DOHH2 (cell line): ENCODE data around the gene DEFB112.

Source experiments
- H3F3A ChIP-seq: fragments of 200-600 bp; sonication (generic), shearing (Covaris generic); 2 replicates; pipeline ENCODE4 v1.6.0; 2016; ENCODE audit warnings: antibody characterized with exemption, mild to moderate bottlenecking; ENCODE audit not compliant: control insufficient read depth, insufficient read depth
- H3K27ac ChIP-seq: fragments of 200-600 bp; sonication (generic); 2 replicates; pipeline ENCODE4 v1.5.1; 2014; ENCODE audit warnings: low read depth, mild to moderate bottlenecking, low read length, moderate library complexity
- H3K27me3 ChIP-seq: fragments of 200-600 bp; sonication (generic); 2 replicates; pipeline ENCODE4 v1.6.1; 2014; ENCODE audit warnings: mild to moderate bottlenecking, low read length, mixed read lengths; ENCODE audit not compliant: control insufficient read depth
- H3K36me3 ChIP-seq: fragments of 200-600 bp; sonication (generic); 2 replicates; pipeline ENCODE4 v1.6.1; 2014; ENCODE audit warnings: mild to moderate bottlenecking, low read length, moderate library complexity, mixed read lengths; ENCODE audit not compliant: control insufficient read depth
- H3K4me1 ChIP-seq: fragments of 200-600 bp; sonication (generic); 2 replicates; pipeline ENCODE4 v1.6.1; 2014; ENCODE audit warnings: mild to moderate bottlenecking, low read length, mixed read lengths; ENCODE audit not compliant: control insufficient read depth
- H3K4me2 ChIP-seq: fragments of 200-600 bp; sonication (generic); 2 replicates; pipeline ENCODE4 v1.6.0; 2014; ENCODE audit warnings: mild to moderate bottlenecking, low read length, moderate library complexity
- H3K4me3 ChIP-seq: fragments of 200-600 bp; sonication (generic); 2 replicates; pipeline ENCODE4 v1.5.1; 2014; ENCODE audit warnings: mild to moderate bottlenecking, low read length, mixed read lengths
- H3K79me2 ChIP-seq: fragments of 200-600 bp; sonication (generic); 2 replicates; pipeline ENCODE4 v1.6.1; 2014; ENCODE audit warnings: mild to moderate bottlenecking, low read length, mixed read lengths; ENCODE audit not compliant: control insufficient read depth
- H3K9me2 ChIP-seq: fragments of 200-600 bp; sonication (generic); replicated peaks from 2 replicates; pipeline ENCODE4 v1.6.1; 2014; ENCODE audit warnings: mild to moderate bottlenecking, low read length, mixed read lengths; ENCODE audit not compliant: control insufficient read depth
- H3K9me3 ChIP-seq: fragments of 200-600 bp; sonication (generic); 2 replicates; pipeline ENCODE4 v1.6.1; 2014; ENCODE audit warnings: antibody characterized with exemption, low read length, mixed read lengths; ENCODE audit not compliant: control insufficient read depth, insufficient read depth
- H4K20me1 ChIP-seq: fragments of 200-600 bp; sonication (generic); 2 replicates; pipeline ENCODE4 v1.6.0; 2014; ENCODE audit warnings: low read depth, mild to moderate bottlenecking, antibody characterized with exemption, low read length, moderate library complexity; ENCODE audit not compliant: control insufficient read depth, insufficient read depth
- CTCF ChIP-seq: fragments of 200-600 bp; sonication (generic); IDR thresholded peaks from one replicate; pipeline ENCODE4 v1.5.1; 2014; ENCODE audit warnings: antibody characterized with exemption, mild to moderate bottlenecking, low read depth, low read length; ENCODE audit not compliant: poor library complexity, severe bottlenecking
- EZH2phosphoT487 ChIP-seq: fragments of 200-600 bp; sonication (generic); IDR thresholded peaks from 2 replicates; pipeline ENCODE4 v1.6.1; 2017; ENCODE audit warnings: borderline replicate concordance, mild to moderate bottlenecking, antibody characterized with exemption, low read length, moderate library complexity, mixed read lengths

The DEFB112 gene

DNA sequence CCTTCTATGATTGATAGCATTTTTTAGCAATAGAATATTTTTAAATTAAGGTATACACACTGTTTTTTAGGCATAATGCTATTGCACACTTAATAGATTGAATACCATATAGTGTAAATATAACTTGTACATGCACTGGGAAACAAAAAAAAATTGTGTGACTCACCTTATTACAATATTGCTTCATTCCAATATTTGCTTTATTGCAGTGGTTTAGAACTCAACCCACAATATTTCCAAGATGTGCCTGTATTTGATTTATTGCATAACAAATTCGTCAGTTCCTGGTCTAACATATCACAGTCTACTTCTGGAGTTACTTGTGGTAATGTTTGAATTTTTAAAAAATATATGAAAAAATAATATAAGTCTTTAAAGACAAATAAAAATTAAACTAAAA, 41.9 kb upstream of the DEFB112 start:
- Histone ChIP-seq H4K20me1 (no peaks in the 10 kb centered on the region), H3F3A (no peaks in the 10 kb centered on the region), H3K4me2 (no peak overlapping the region), H3K79me2 (no peaks in the 10 kb centered on the region), H3K9me2 (no peaks in the 10 kb centered on the region), H3K27ac (no peak overlapping the region), H3K36me3 (no peaks in the 10 kb centered on the region), H3K9me3 (no peaks in the 10 kb centered on the region), H3K4me1 (no peaks in the 10 kb centered on the region), H3K4me3 (no peak overlapping the region), H3K27me3 (no peaks in the 10 kb centered on the region)
- TF ChIP-seq CTCF (no peak), EZH2phosphoT487 (no peak)

DNA sequence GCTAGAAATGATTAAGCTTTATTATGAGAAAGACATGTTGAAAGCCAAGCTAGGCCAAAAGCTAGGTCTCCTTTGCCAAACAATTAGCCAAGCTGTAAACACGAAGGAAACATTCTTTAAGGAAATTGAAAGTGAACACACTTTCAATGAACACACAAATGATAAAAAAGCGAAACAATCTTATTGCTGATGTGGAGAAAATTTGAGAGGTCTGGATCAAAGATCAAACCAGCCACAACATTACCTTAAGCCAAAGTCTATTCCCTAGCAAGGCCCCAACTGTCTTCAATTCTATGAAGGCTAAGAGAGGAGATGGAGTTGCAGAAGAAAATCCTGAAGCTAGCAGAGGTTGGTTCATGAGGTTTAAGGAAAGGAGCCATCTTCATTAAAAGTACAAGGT, 40.2 kb upstream of the DEFB112 start:
- Histone ChIP-seq H4K20me1 (no peaks in the 10 kb centered on the region), H3K9me2 (no peaks in the 10 kb centered on the region), H3F3A (no peaks in the 10 kb centered on the region), H3K27me3 (no peaks in the 10 kb centered on the region), H3K36me3 (no peaks in the 10 kb centered on the region), H3K4me3 (no peak overlapping the region), H3K9me3 (no peaks in the 10 kb centered on the region), H3K27ac (no peak overlapping the region), H3K4me2 (no peak overlapping the region), H3K79me2 (no peaks in the 10 kb centered on the region), H3K4me1 (no peaks in the 10 kb centered on the region)
- no peak for TF ChIP-seq EZH2phosphoT487
- TF ChIP-seq CTCF: no peak

GRCh38 chr6:50087231-50087954, 37.7 kb upstream of the DEFB112 start:
- Histone ChIP-seq H3K9me3 (no peaks in the 10 kb centered on the region), H3K27ac (no peak overlapping the region), H3K79me2 (no peaks in the 10 kb centered on the region), H3F3A (no peaks in the 10 kb centered on the region), H4K20me1 (no peaks in the 10 kb centered on the region), H3K4me2 (no peak overlapping the region), H3K36me3 (no peaks in the 10 kb centered on the region), H3K9me2 (no peaks in the 10 kb centered on the region), H3K27me3 (no peaks in the 10 kb centered on the region), H3K4me1 (no peaks in the 10 kb centered on the region), H3K4me3 (no peak overlapping the region)
- TF ChIP-seq EZH2phosphoT487 (no peak), CTCF (no peak)
